NCI-H1048 (cell line): Measurements from ENCODE around the gene RGSL1.

Experiments
- DNase-seq: peaks from one replicate; lab custom pipeline; 2025; lab: John Stamatoyannopoulos, UW

Gene RGSL1

DNA sequence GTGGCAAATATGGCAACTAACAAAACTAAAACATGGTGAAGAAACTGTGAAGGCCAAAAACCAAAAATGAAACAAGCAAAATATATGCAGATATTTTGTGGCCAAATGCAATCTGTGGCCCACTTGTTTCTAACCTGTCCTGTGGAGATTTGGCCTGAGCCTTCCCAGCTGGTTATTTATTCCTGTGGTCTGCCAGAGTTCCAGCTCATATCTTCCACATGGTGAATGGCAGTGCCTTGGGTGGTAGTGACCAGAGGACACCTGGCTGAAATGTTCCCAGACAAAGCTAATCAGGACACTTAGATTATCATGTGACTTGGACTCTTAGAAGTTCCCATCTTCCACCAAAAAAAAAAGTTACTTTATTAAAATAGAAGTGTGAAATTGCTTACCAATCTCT lies 99.4 kb downstream of the RGSL1 start:
- DNase-seq: no peak

DNA sequence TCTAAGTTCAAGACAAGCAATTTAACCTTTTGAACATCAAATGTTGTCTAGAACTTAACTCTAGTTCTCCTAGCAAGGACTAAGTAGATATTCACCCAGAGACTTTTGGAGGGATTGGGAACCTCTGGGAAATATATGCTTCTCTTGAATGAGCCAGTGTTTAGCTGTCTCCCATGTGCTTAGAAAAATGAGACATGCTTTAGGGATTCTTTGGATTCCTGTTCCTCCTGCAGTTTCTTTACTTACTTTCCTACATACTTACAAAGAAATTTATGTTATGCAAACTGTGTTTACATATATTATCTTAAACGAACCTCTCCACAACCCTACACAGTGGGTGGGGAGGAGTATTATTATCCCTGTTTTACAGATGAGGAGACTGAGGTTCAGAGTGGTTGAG lies 99.9 kb downstream of the RGSL1 start:
- no peak for DNase-seq

DNA sequence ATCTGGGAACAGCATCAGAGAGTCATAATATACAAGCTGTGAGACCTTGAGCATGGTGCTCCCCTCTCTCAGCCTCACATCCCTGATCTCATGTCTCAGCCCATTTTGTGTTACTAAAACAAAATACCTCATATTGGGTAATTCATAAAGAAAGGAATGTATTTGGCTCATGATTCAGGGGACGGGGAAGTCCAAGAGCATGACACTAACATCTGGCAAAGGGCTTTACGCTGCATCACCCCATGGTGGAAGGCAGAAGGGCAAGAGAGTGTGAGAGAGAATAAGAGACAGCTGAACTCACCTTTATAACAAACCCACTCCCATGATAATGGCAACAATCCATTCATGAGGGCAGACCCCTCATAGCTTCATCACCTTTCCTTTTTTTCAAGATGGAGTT lies 102.6 kb downstream of the RGSL1 start:
- DNase-seq: no peak

DNA sequence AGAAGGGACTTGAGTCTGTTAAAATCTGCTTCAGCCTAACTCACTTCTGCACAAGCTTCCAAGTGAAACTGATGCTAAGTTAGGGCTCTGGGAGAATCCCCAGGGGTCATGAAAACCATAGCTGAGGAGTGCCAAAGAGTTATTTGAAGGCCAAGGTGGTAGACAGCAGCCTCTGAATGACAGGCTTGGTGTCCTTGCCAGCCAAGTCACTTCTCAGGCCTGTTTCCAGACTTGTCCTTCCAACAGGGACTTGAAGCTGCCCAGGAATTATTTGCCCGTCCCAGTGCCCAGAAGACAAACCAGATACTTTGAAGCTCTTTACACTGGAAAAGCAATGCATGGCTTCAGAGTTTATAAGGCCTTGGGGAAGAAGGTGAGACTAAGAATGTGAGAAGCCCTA lies 105.5 kb downstream of the RGSL1 start:
- no peak for DNase-seq

DNA sequence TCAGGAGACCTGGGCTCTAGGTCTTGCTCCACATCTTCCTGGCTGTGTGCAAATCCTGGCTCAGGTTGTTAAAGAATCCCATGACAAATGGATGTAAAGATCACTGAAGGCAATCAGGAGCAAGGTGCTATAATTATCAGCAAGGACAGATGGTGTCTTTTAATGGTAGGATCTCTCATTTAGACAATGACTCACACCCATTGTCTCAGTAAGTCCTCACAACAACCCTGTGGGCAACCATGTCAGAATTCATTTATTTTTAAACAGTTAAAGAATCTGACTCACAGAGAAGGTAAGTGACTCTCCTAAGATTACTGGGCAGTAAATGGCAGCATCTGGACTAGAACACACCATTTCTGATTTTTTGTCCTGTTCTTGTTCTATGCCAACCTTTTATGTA lies 106.3 kb downstream of the RGSL1 start:
- no peak for DNase-seq

DNA sequence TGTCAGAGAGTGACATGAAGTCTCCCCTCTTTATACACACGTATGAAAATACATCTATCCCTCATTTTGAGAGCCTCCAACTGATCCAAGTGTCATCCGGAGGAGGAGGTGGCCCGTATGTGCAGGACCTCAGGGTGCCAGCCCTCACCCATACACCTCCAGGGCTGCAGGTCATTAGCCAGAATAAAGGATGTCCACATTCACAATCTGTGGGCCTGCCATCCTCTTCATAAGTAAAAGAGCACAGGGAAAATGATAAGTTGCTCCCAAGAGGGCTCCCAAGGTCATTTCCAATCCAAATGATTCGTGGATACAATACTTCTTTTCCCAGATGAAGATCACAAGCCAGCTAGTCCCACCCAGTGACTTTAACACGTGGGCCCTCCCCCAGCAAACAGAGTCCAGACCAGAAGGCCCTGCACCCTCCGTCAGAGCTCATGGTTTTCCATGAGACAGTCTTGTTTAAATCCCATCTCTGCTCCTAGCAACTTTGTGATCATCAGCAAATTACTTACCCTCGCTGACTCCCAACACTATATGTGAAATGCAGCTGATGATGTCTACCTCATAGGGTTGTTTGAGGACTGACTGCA lies 110.5 kb downstream of the RGSL1 start:
- DNase-seq: no peak

DNA sequence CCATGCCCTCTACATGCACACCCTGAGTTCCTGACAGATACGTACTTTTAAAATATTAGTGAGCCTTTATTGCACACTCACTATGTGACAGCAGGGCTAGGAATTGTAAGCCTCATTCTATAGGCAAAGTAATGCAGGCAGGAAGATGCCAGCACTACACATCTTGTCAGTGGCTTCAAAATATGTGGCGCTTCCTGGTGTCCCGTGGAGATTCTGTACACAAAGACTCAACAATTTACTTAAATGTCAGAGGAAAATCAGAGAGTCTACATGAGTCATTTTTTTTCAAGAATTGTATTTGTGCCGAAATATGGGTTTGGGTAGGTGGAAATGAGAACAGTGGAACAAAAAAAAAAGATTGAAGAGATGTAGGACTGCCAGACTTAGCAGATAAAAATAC lies 111.5 kb downstream of the RGSL1 start:
- DNase-seq: no peak

DNA sequence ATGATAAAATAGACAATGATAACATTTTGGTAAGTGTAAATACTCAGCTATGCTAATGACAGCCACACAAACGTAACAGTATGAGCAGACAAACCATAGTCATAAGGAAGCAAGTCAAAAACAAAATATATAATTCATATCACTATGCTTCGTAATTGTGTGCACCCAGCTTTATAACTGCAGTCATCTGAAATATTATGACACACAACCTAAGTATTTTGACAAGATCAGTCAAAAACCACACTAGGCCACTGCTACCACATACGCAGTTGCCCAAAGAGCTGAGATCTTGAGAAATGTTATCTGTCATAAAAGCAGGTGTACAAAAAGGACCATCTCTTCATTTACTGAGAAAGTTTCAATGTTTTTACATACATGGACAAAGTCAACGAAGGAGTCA lies 113.1 kb downstream of the RGSL1 start:
- DNase-seq: no peak

DNA sequence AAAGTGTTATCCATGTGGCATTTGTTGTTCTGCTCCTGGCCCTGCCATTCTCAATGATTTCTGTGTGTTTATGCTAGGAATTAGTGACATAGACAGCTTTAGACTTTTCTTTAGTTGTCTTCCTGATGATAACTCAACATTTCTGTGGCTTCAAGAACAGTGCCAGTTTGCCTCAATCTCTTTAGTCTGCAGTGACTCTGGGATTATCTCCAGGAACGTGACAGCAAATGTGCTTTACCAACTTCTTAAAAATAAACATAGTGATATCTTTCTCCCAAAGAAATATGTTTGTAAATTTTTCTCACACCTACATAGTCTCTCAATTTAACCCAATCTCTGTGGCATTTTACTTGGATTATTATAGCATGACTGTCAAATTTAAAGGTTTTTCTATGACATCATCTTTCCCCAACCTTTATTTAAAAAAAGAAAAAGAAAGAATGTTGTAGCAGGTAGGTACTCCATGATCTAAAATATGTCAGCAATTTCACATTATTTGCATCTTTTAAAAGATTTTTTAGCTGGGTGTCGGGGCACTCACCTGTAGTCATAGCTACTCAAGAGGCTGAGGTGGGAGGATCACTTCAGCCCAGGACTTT lies 114.6 kb downstream of the RGSL1 start:
- no peak for DNase-seq

DNA sequence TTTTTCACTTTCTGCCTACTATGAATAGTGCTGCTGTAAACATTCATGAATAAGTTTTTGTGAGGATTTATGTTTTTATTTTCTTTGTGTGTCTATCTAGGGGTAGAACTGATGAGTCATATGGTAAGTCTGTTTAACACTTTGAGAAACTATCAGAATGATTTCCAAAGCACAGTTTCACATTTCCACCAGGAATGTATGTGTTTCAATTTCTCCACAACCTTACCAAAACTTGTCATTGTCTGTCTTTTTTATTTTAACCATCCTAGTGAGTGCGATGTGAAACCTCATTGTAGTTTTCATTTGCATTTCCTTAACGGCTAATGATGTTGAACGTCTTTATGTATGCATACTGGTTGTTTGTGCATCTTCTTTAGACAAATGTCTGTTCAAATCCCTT lies 115.6 kb downstream of the RGSL1 start:
- DNase-seq: no peak

DNA sequence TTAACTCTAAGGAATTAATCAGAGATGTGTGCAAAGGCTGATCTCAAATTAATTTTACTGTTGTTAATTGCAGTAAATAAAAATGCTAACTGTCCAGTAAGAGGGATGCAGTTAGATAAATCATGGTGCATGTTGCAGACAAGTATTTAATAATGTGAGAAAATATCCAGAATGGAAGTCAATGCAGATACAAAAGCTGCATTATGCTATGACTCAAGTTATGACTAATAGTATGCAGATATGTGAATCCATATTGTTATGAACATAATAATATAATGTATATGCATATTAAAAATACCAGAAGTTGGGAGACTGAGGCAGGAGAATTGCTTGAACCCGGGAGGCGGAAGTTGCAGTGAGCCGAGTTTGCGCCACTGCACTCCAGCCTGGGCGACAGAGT lies 117.7 kb downstream of the RGSL1 start:
- no peak for DNase-seq

DNA sequence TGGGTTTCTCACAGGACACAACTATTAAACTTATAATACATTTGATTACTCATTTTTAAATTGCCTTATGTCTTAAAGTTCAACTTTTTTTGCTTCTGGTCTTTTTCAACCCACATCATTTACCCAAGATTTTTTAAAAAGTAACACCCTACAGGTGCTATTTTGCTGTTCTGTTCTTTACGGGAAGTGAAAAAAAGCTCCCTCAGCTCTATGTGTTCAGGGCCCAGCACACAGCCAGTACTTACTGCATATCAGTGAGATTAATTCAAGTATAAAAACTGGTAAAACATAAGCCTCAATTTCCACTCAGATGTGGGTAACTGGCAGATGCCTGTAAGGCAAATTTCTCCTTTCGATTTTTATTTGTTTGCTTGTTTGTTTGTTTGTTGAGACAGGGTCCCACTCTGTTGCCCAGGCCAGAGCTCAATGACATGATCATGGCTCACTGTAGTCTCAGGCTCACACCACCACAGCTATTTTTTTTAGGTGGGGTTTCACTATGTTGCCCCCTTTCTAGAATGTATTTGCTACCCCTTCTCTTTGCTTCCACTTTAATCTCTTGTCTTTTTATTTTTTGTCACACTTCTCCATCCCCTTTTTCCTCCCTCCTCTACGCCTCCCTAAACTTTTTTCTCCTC lies 118.8 kb downstream of the RGSL1 start:
- DNase-seq: no peak

DNA sequence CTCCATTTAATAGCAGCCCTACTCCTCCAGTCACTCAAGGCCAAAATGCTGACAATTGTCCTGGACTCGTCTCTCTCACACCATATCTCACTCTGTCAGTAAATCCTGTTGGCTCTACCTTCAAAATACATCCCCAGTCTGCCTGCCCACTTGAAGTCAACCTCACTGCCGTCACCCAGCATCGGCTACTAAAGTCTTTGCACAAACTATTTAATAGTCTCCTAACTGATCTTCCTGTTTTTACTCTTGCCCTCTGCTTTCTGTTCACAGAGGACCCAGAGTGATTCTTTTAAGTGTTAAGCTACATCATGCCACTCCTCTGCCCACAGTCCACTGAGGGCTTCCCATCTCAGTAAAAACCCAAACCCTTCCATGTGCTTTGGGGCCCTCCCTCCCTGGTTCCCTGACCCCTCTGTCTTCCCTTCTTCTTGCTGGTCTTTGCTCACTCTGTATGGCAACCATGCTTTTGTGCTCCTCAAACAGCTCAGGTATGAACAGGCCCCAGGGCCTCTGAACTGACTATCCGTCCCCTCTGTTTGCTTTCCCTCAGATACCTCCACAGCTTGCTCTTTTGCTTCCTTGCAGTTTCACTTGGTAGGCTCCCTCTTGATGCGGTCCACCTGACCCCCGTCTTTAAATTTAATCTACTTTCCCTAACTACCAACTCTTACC lies 120.1 kb downstream of the RGSL1 start:
- no peak for DNase-seq

DNA sequence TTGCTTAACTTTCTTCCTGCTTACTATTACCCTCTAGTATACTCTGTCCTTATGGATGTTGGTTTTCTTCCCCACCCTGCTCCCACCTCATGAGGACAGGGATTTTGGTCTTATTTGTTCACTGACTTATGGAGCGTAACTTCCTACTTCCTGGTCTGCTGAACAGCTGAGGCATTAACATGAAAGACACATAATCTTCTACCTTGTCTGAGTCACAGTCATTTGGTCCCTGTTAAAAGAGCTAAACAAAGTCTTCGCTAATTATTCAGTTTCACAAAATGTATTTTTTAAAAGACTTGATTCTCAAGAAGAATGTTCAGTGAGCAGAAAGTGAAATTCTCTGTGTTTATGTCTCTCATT lies 120.6 kb downstream of the RGSL1 start:
- no peak for DNase-seq

DNA sequence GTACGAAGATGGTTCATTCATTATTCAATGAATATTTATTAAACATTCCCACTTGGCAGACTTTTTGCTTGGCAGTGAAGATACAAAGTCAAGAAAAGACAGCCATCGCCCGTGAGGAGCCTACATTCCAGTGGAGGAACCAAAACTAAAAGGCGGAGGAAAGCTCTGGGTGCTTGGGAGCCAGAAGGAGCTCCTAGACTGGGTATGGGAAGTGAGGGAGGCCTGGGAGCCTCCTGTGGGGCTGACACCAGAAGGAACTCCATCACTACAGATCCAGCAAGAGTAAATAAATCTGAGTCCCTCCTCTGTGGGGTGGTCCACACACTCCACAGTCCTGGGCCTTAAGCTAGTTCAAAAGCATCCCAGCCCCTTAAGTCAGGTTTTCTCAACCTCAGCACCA lies 124.2 kb downstream of the RGSL1 start:
- DNase-seq: no peak

DNA sequence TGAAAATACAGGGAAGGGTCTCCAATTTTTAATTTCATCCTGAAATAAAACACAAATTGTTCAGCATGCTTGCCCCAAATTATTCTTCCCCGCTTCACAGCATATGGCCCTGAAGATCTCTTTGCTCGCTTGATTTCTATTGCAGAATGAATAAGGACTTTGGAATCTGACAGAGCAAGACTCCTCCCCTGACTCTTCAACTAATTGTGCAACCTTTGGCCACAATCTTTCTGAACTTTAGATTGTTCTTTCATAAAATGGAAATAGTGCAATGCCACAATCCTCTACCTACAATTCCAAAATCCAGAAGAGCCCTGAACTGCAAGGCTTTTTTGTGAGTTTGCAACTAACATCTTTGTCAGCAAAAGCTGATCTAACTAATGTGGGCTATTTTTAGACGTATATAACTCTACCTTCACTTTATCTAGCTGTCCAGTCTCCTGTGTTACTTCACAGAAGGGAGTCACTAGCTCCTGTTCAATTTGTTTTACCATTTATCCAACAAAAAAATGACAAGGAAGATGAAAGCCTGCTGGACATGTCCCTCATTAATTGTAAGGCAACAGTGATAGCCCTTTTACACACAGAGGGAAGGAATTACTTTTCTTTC lies 125.7 kb downstream of the RGSL1 start:
- no peak for DNase-seq

DNA sequence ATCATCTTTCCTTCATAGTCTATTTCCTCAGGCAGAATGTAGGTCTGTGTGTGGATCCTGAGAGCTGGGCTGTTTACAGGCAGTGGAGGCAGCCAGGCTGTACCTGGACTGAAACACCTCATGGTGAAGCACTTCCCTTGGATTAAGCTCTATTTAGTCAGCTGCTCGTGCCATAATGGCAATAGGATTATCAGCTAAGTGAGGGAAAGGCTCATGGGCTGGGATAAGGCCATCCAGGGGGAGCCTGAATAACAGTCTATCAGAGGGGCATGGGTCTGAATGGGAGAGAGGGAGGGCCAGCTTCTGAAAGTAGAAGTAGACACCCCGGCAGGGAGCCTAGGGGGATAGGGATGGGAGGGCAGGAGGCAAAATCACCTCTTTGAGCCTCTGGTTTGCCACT lies 130.8 kb downstream of the RGSL1 start:
- no peak for DNase-seq

DNA sequence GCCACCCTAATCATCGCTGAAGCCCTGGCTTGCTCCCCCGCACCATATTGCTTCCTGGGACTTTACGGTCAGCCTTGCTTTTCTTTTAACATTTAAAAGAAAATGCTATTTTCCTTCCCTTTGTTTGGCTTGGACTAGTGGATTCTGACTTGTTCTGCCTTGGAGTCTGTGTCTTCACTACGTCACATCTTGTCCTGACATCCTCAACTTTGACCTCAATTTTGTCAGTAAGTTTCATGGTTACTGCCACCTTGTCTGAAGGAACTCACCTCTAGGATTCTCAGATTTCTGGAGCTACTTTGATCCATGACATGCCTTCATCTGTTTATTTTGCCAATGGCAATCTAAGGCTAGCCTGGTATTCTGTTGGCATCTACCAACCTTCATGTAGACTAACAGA lies 134.8 kb downstream of the RGSL1 start:
- DNase-seq: no peak

DNA sequence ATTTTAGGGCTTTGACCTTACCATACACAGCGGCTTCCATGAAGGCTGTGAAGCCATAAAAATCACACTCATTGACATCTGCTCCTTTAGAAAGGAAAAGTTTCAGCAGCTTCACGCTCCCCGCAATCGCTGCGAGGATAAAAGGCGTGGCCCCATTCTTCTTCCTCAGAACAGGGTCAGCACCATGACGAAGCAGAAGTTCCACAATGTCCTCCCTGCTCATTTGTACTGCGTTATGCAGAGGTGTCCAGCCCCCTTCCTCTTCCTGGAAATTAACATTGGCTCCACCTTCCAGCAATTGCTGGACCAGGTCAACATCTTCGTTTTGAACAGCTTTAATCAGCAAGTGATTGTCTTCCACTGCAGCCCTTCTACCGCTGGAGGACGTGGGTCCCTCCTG lies 136.4 kb downstream of the RGSL1 start:
- no peak for DNase-seq

DNA sequence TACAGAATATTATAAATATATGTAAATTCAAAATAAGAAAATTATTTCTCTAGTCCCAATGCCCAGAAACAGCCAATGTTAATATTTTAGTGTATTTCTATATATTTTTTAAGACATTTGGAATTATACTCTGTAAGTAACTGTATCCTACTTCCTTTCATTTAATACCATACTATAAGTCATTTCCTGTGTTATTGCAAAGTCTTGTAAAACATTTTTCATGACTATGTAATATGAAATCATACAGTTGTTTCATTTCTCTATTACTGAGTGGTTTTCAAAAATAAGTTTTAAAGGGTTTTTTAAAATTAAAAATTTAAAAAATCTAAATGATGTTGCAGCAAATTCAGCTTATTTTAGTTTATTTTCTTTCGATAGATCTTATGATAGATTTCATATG lies 137.1 kb downstream of the RGSL1 start:
- DNase-seq: no peak

DNA sequence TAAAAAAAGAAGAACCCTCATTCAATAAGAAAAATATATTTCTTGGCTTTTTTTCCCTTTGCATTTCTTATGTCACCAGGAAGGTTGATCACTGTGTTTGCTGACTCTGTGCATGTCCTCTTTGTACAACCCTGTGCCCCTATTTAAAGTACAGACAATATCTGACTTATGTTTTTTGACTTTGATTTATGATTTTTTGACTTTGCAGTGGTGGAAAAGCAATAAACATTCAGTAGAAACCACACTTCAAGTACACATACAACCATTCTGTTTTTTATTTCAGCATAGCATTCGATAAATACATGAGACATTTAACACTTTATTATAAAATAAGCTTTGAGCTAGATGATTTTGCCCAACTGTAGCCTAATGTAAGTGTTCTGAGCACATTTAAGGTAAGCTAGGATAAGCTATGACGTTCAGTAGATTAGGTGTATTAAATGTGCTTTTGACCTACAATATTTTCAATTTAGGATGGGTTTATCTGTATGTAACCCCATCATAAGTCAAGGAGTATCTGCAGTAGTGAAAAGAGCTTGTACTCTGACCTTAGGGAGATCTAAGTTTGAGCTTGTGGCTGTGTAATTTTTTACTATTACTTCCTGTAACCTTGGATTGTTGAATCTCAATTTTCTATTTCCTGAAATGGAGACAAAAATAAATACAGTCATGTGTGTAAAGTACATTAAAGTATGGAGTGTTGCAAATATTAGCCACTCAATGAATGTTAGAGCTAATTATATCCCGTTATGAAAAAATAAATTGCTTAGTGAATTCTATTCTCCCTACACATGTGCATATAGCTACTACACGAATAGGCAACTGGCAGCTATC lies 137.9 kb downstream of the RGSL1 start:
- DNase-seq: no peak
